H1 (cell line): ENCODE results near the gene TCF4. TPM values are rescaled to one million over a fixed set of nuclear protein-coding genes. Genes with fewer than 3 reads are reported as not detected.

Experiments
- CTCF ChIA-PET: fragments of 300-600 bp; sonication (Branson Sonifier 250); formaldehyde crosslinking; loops from one replicate; lab custom pipeline; 2021; ENCODE audit not compliant: partially characterized antibody; lab: Charles Lee
- POLR2A ChIA-PET: fragments of 300-600 bp; sonication (Branson Sonifier 250); formaldehyde crosslinking; loops from one replicate; lab custom pipeline; 2021; ENCODE audit warnings: inconsistent platforms; ENCODE audit not compliant: partially characterized antibody; lab: Charles Lee
- DNase-seq, 2 experiments: peaks; one replicate each; pipeline versions ENCODE4 v3.0.0 to v3.0.0-alpha.2; 2010 to 2022; ENCODE audit warnings: low spot score in 2 of 2, low read depth in 1 of 2, mixed read lengths in 1 of 2
- FAIRE-seq: peaks from 2 replicates; lab custom pipeline; 2011; peaks lifted over from hg19 to GRCh38; lab: Jason Lieb, UNC
- H2AFZ ChIP-seq: 2 replicates; pipeline ENCODE4 v1.8.1; 2012; ENCODE audit warnings: low read length, inconsistent platforms
- H2AK5ac ChIP-seq: 2 replicates; pipeline ENCODE4 v1.6.1; 2013; ENCODE audit warnings: low read depth, low read length
- H2BK120ac ChIP-seq: replicated peaks from 2 replicates; pipeline ENCODE3; 2013; ENCODE audit warnings: low read depth, low read length, inconsistent platforms
- H2BK12ac ChIP-seq: 2 replicates; pipeline ENCODE4 v1.6.1; 2013; ENCODE audit warnings: low read depth, low read length
- H2BK15ac ChIP-seq: 2 replicates; pipeline ENCODE4 v1.6.1; 2013; ENCODE audit warnings: low read length
- H2BK20ac ChIP-seq: 2 replicates; pipeline ENCODE4 v1.6.1; 2013; ENCODE audit warnings: low read length
- H2BK5ac ChIP-seq: 2 replicates; pipeline ENCODE4 v1.6.1; 2013; ENCODE audit warnings: low read depth, low read length
- H3K14ac ChIP-seq: 2 replicates; pipeline ENCODE4 v1.6.1; 2013; ENCODE audit warnings: inconsistent platforms; ENCODE audit not compliant: insufficient read length
- H3K18ac ChIP-seq: 2 replicates; pipeline ENCODE4 v1.6.1; 2013; ENCODE audit warnings: low read length; ENCODE audit errors: extremely low read depth
- H3K23ac ChIP-seq: 2 replicates; pipeline ENCODE4 v1.6.1; 2013; ENCODE audit warnings: inconsistent platforms; ENCODE audit not compliant: insufficient read length
- H3K23me2 ChIP-seq: 2 replicates; pipeline ENCODE4 v1.6.1; 2013; ENCODE audit warnings: low read depth, low read length
- H3K27ac ChIP-seq: 2 replicates; pipeline ENCODE4 v1.6.1; 2011; ENCODE audit warnings: low read depth, low read length, inconsistent platforms
- H3K27me3 ChIP-seq, 4 experiments: replicated peaks in 1 of 4; 1 replicate in 1 of 4; 2 replicates in 3 of 4; pipeline versions ENCODE4 v1.6.1 to v1.8.1; 2011 to 2013; ENCODE audit warnings: low read length in 3 of 4, mild to moderate bottlenecking in 3 of 4, inconsistent platforms in 2 of 4, mixed read lengths in 2 of 4, moderate library complexity in 1 of 4; ENCODE audit not compliant: control insufficient read depth in 3 of 4, insufficient read depth in 3 of 4; ENCODE audit errors: extremely low read depth in 1 of 4
- H3K36me3 ChIP-seq, 4 experiments: 2 replicates each; pipeline versions ENCODE4 v1.6.1 to v1.8.1; 2011 to 2013; ENCODE audit warnings: mild to moderate bottlenecking in 4 of 4, low read length in 3 of 4, moderate library complexity in 2 of 4, control low read depth in 1 of 4, inconsistent platforms in 1 of 4; ENCODE audit not compliant: insufficient read depth in 4 of 4, control insufficient read depth in 2 of 4
- H3K4ac ChIP-seq: replicated peaks from 2 replicates; pipeline ENCODE3; 2013; ENCODE audit warnings: low read length, low read depth, mixed read lengths, inconsistent platforms; ENCODE audit not compliant: insufficient read length
- H3K4me1 ChIP-seq, 4 experiments: replicated peaks in 1 of 4; 1 replicate in 1 of 4; 2 replicates in 3 of 4; pipeline versions ENCODE4 v1.6.1 to v1.8.1; 2011 to 2013; ENCODE audit warnings: low read length in 3 of 4, inconsistent platforms in 2 of 4, mixed read lengths in 1 of 4; ENCODE audit not compliant: insufficient read depth in 4 of 4, control insufficient read depth in 3 of 4
- H3K4me2 ChIP-seq, 2 experiments: 2 replicates each; pipeline versions ENCODE4 v1.6.1 to v1.8.1; 2011 to 2013; ENCODE audit warnings: low read depth in 2 of 2, low read length in 2 of 2, control low read depth in 1 of 2, inconsistent platforms in 1 of 2, mild to moderate bottlenecking in 1 of 2; ENCODE audit not compliant: insufficient read depth in 1 of 2
- H3K4me3 ChIP-seq, 4 experiments: fragments of 200-600, 300-600 bp in 1 of 4; sonication (generic), shearing (Covaris generic), sonication (Bioruptor Twin) in 1 of 4; 2 replicates each; pipeline versions ENCODE4 v1.5.1 to v1.8.1; 2011 to 2016; ENCODE audit warnings: low read length in 4 of 4, low read depth in 3 of 4, control low read depth in 2 of 4, inconsistent platforms in 2 of 4, mild to moderate bottlenecking in 2 of 4, mixed read lengths in 1 of 4, moderate library complexity in 1 of 4; ENCODE audit not compliant: insufficient read depth in 2 of 4; ENCODE audit errors: extremely low read depth in 1 of 4
- H3K56ac ChIP-seq: replicated peaks from 2 replicates; pipeline ENCODE3; 2013; ENCODE audit warnings: low read depth, mild to moderate bottlenecking, mixed read lengths, low read length, inconsistent platforms; ENCODE audit not compliant: insufficient read length
- H3K79me1 ChIP-seq: 2 replicates; pipeline ENCODE4 v1.6.1; 2013; ENCODE audit warnings: low read depth, low read length, control low read depth
- H3K79me2 ChIP-seq, 2 experiments: 2 replicates each; pipeline versions ENCODE4 v1.6.1 to v1.8.1; 2012 to 2013; ENCODE audit warnings: low read length in 2 of 2, mild to moderate bottlenecking in 2 of 2, inconsistent platforms in 1 of 2; ENCODE audit not compliant: insufficient read depth in 2 of 2, control insufficient read depth in 1 of 2
- H3K9ac ChIP-seq, 4 experiments: replicated peaks in 1 of 4; 1 replicate in 1 of 4; 2 replicates in 3 of 4; pipeline versions ENCODE4 v1.6.1 to v1.8.1; 2011 to 2013; ENCODE audit warnings: low read depth in 3 of 4, low read length in 3 of 4, control low read depth in 2 of 4, mild to moderate bottlenecking in 2 of 4, moderate library complexity in 2 of 4, inconsistent platforms in 1 of 4; ENCODE audit errors: extremely low read depth in 1 of 4
- H3K9me3 ChIP-seq, 2 experiments: 2 replicates each; pipeline versions ENCODE4 v1.6.1 to v1.8.1; 2012 to 2013; ENCODE audit warnings: mild to moderate bottlenecking in 2 of 2, moderate library complexity in 2 of 2, control low read depth in 1 of 2, inconsistent platforms in 1 of 2, low read depth in 1 of 2, low read length in 1 of 2, mixed read lengths in 1 of 2; ENCODE audit not compliant: insufficient read depth in 2 of 2
- H4K20me1 ChIP-seq, 2 experiments: replicated peaks in 1 of 2; 2 replicates each; pipeline versions ENCODE3 to v1.8.1; 2011 to 2013; ENCODE audit warnings: inconsistent platforms in 2 of 2, low read length in 2 of 2, mild to moderate bottlenecking in 1 of 2; ENCODE audit not compliant: insufficient read depth in 2 of 2, control insufficient read depth in 1 of 2
- H4K5ac ChIP-seq: 2 replicates; pipeline ENCODE4 v1.6.1; 2013; ENCODE audit warnings: low read length, low read depth, mixed read lengths, inconsistent platforms; ENCODE audit not compliant: insufficient read length
- H4K8ac ChIP-seq: 2 replicates; pipeline ENCODE4 v1.8.0; 2013; ENCODE audit warnings: mild to moderate bottlenecking, moderate library complexity, low read length, inconsistent platforms; ENCODE audit not compliant: insufficient read depth; ENCODE audit errors: extremely low read depth
- H4K91ac ChIP-seq: replicated peaks from 2 replicates; pipeline ENCODE3; 2013; ENCODE audit warnings: low read length, mixed read lengths, inconsistent platforms; ENCODE audit not compliant: insufficient read length
- CREB1 ChIP-seq: IDR thresholded peaks from 2 replicates; pipeline ENCODE4 v1.6.1; 2012; ENCODE audit warnings: inconsistent platforms
- FOSL1 ChIP-seq: IDR thresholded peaks from 2 replicates; pipeline ENCODE4 v1.6.1; 2011; ENCODE audit warnings: mild to moderate bottlenecking, low read depth, low read length, moderate library complexity; ENCODE audit not compliant: insufficient read depth
- JUND ChIP-seq: IDR thresholded peaks from 2 replicates; pipeline ENCODE4 v1.6.1; 2011; ENCODE audit warnings: mild to moderate bottlenecking, improper control_type of control experiment, low read length
- NANOG ChIP-seq: IDR thresholded peaks from 2 replicates; pipeline ENCODE4 v1.6.1; 2011; ENCODE audit warnings: low read length, low read depth, mild to moderate bottlenecking, inconsistent platforms; ENCODE audit not compliant: insufficient read depth, poor library complexity, severe bottlenecking
- NRF1 ChIP-seq: IDR thresholded peaks from 2 replicates; pipeline ENCODE4 v1.6.1; 2011; ENCODE audit warnings: mild to moderate bottlenecking, low read depth, low read length, improper control_type of control experiment
- RNF2 ChIP-seq: fragments of 200-900, 300-1000 bp; sonication (generic); IDR thresholded peaks from 2 replicates; pipeline ENCODE4 v1.7.1; 2016; ENCODE audit warnings: borderline replicate concordance, low read depth, mild to moderate bottlenecking, antibody characterized with exemption, low read length; ENCODE audit not compliant: poor library complexity, severe bottlenecking; ENCODE audit errors: missing control alignments
- SP1 ChIP-seq: IDR thresholded peaks from 2 replicates; pipeline ENCODE4 v1.6.1; 2011; ENCODE audit warnings: low read depth, low read length
- SP4 ChIP-seq: IDR thresholded peaks from 2 replicates; pipeline ENCODE4 v1.6.1; 2012; ENCODE audit warnings: low read length, inconsistent platforms
- TAF7 ChIP-seq: optimal IDR thresholded peaks from 2 replicates; pipeline ENCODE3; 2011; ENCODE audit warnings: low read depth, mild to moderate bottlenecking, inconsistent platforms, low read length, moderate library complexity, borderline replicate concordance
- TEAD4 ChIP-seq: IDR thresholded peaks from 2 replicates; pipeline ENCODE4 v1.6.1; 2012; ENCODE audit warnings: low read depth, low read length, inconsistent platforms, mixed read lengths
- WGBS, 2 experiments: shearing (Covaris generic) in 1 of 2; methylation state at CpG; one replicate each; pipeline versions ENCODE4 v1.1.6 to v1.1.7; 2013 to 2015; ENCODE audit warnings: low lambda C conversion rate in 2 of 2, mixed read lengths in 2 of 2, inconsistent platforms in 1 of 2, low coverage in 1 of 2, missing lambda C conversion rate in 1 of 2; ENCODE audit not compliant: insufficient replicate concordance in 2 of 2, insufficient coverage in 1 of 2, insufficient read length in 1 of 2; ENCODE audit errors: extremely low coverage in 1 of 2, missing lambda C conversion rate in 1 of 2; 5-methylcytosine and 5-hydroxymethylcytosine counted together
- polyA plus RNA-seq, 7 experiments: library from polyadenylated mRNA; depleted of rRNA in 3 of 7; stranded (reverse) in 5 of 7; unstranded in 2 of 7; fragments of >200 nt in 5 of 7; fragments of 200-250 nt in 2 of 7; gene quantifications; 1 replicate in 5 of 7; 2 replicates in 1 of 7; 4 replicates in 1 of 7; pipeline versions ENCODE4 v1.2.1 to v1.2.3, GENCODE V29; 2011 to 2013; ENCODE audit warnings: missing spikeins in 2 of 7, mixed read lengths in 2 of 7
- total RNA-seq: library from RNA; stranded (reverse); fragmentation: NEBNext Ultra II Directional; extraction: Animal tissue kit (Norgen Biotek cat#: 25700); gene quantifications from 2 replicates; pipeline ENCODE4 v1.2.1, GENCODE V29; 2021

Gene TCF4
- total and polyA plus RNA-seq, 2 of the 8 experiments (the other 6 are each of a cell fraction or from before 2014, with no cell fraction given): 59.3 to 118 TPM

DNA sequence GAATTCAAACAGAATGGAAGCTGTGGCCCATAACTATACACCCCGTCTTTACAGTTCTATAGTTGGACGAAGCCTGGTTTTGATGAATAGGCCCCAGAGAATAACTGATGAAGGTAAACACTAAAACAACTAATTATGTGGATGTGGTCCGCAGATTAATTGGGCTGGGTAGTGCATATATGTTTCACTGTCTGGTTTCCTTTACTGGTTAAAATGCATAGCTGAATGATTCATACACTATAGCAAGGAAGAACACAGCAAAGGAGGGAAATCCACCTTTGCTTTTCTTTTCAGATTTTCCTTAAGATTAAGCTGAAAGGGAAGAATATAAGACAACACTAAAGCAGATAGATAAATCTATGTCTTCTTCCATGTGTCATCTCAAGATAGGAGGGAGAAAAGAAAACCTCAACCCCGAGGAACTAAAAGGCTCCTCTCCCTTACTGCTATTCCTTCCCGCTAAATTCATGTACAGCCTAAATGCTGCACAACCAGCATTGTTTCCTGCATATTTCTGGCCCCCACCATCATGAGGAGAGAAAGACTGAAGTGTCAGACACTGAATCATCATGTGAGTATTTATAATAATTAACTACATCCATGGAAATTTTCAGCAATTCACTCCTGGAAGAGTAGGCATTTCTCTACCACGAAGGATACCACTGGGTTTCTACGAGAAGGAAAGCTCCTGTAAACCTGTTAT is 331.6 kb downstream of the TCF4 start:
- no peak overlapping the region for H2AFZ ChIP-seq
- no peak overlapping the region for H3K9ac ChIP-seq
- no peak overlapping the region for H3K27ac ChIP-seq
- H3K79me2 ChIP-seq: no peaks in the 10 kb centered on the region
- no peak overlapping the region for H3K23ac ChIP-seq
- no peak overlapping the region for H3K4me3 ChIP-seq
- no peak overlapping the region for H3K14ac ChIP-seq
- H3K4me2 ChIP-seq: no peak overlapping the region
- H2BK15ac ChIP-seq: no peak overlapping the region
- H3K23me2 ChIP-seq: no peaks in the 10 kb centered on the region
- FAIRE-seq: no peak
- no peak for DNase-seq
- CTCF ChIA-PET: no interaction called here
- no peaks in the 10 kb centered on the region for H4K20me1 ChIP-seq
- whole genome bisulfite sequencing, 2 experiments: 87% methylated on average over 7 of the region's 7 CpGs; no CpG with 5 or more reads in 1 of the 2 experiments
- no peak overlapping the region for H3K18ac ChIP-seq
- H3K56ac ChIP-seq: no peak overlapping the region
- no peak overlapping the region for H2AK5ac ChIP-seq
- no peak overlapping the region for H4K8ac ChIP-seq
- H3K79me1 ChIP-seq: no peaks in the 10 kb centered on the region
- no peak overlapping the region for H2BK120ac ChIP-seq
- no peak overlapping the region for H3K4ac ChIP-seq
- H4K91ac ChIP-seq: no peak overlapping the region
- H2BK12ac ChIP-seq: no peak overlapping the region
- no peak overlapping the region for H2BK5ac ChIP-seq
- no peaks in the 10 kb centered on the region for H3K9me3 ChIP-seq
- peaks cover 0 to 3% (median 0%) of the 10 kb centered on the region in 4 experiments; a peak in 1 of 7 replicates for H3K4me1 ChIP-seq
- peaks cover 4 to 49% (median 26%) of the 10 kb centered on the region in 4 experiments for H3K36me3 ChIP-seq
- no peak overlapping the region for H4K5ac ChIP-seq
- no peak overlapping the region for H2BK20ac ChIP-seq
- no peaks in the 10 kb centered on the region for H3K27me3 ChIP-seq
- POLR2A ChIA-PET: interaction anchor here (0.6 kb wide), 1 partner anchor 1095 kb away, joined by 3 read pairs; no protein-coding TSS in a partner anchor
- TF ChIP-seq RNF2 (no peak), CREB1 (no peak), SP1 (no peak), TAF7 (no peak), NRF1 (no peak), FOSL1 (no peak), TEAD4 (no peak), SP4 (no peak), JUND (no peak), NANOG (no peak)
